KMS-11 (cell line): ENCODE results near the gene OR11H6.

Source experiments
- H2AFZ ChIP-seq: fragments of 200-600 bp; sonication (generic); 2 replicates; pipeline ENCODE4 v1.6.1; 2016; ENCODE audit warnings: antibody characterized with exemption, mixed run types, low read depth
- H3K27ac ChIP-seq: fragments of 200-600 bp; sonication (generic); 2 replicates; pipeline ENCODE4 v1.6.1; 2016; ENCODE audit warnings: mild to moderate bottlenecking, mixed run types
- H3K27me3 ChIP-seq: fragments of 200-600 bp; sonication (generic); 2 replicates; pipeline ENCODE4 v1.6.1; 2017; ENCODE audit warnings: mild to moderate bottlenecking, low read depth, mixed run types, moderate library complexity; ENCODE audit not compliant: insufficient read depth
- H3K36me3 ChIP-seq: fragments of 200-600 bp; sonication (generic); 2 replicates; pipeline ENCODE4 v1.6.1; 2017; ENCODE audit warnings: mild to moderate bottlenecking, mixed run types; ENCODE audit not compliant: insufficient read depth
- H3K4me1 ChIP-seq: fragments of 200-600 bp; sonication (generic); 2 replicates; pipeline ENCODE4 v1.6.1; 2016; ENCODE audit warnings: mild to moderate bottlenecking, low read depth, mixed run types; ENCODE audit not compliant: poor library complexity, severe bottlenecking
- H3K4me2 ChIP-seq: fragments of 200-600 bp; sonication (generic); 2 replicates; pipeline ENCODE4 v1.7.0; 2016; ENCODE audit warnings: mild to moderate bottlenecking, mixed run types
- H3K4me3 ChIP-seq: fragments of 200-600 bp; sonication (generic); IDR thresholded peaks from 2 replicates; pipeline ENCODE4 v1.6.1; 2017; ENCODE audit warnings: low read depth, low read length, mixed read lengths; ENCODE audit not compliant: insufficient read depth
- H3K79me2 ChIP-seq: fragments of 200-600 bp; sonication (generic); 2 replicates; pipeline ENCODE4 v1.6.1; 2016; ENCODE audit warnings: low read depth, mixed run types; ENCODE audit not compliant: insufficient read depth
- H3K9ac ChIP-seq: fragments of 200-600 bp; sonication (generic); 2 replicates; pipeline ENCODE4 v1.6.1; 2016; ENCODE audit warnings: mild to moderate bottlenecking, mixed run types
- H4K20me1 ChIP-seq: fragments of 200-600 bp; sonication (generic); 2 replicates; pipeline ENCODE4 v1.6.1; 2016; ENCODE audit warnings: mild to moderate bottlenecking, mixed run types; ENCODE audit not compliant: insufficient read depth
- CTCF ChIP-seq: fragments of 200-600 bp; sonication (generic); conservative IDR thresholded peaks from 2 replicates; pipeline ENCODE4 v1.6.1; 2017; ENCODE audit warnings: low read depth, mild to moderate bottlenecking, antibody characterized with exemption, low read length, moderate library complexity, mixed read lengths

The OR11H6 gene

GRCh38 chr14:20274062-20274461 is 50.6 kb downstream of the OR11H6 start:
- H3K4me3 ChIP-seq = no peak overlapping the region
- H3K4me2 ChIP-seq = no peak overlapping the region
- H3K27me3 ChIP-seq = no peaks in the 10 kb centered on the region
- no peaks in the 10 kb centered on the region for H3K4me1 ChIP-seq
- H3K27ac ChIP-seq = no peak overlapping the region
- TF ChIP-seq CTCF = no peak
- no peak overlapping the region for H2AFZ ChIP-seq
- no peak overlapping the region for H3K9ac ChIP-seq
- no peaks in the 10 kb centered on the region for H3K79me2 ChIP-seq
- no peaks in the 10 kb centered on the region for H3K36me3 ChIP-seq
- H4K20me1 ChIP-seq = no peaks in the 10 kb centered on the region
